ENCODE data around the gene SNCB. TPM values are rescaled to one million over a fixed set of nuclear protein-coding genes. Genes with fewer than 3 reads are reported as not detected.

SNCB gene
- total and polyA plus RNA-seq, 9 donors: 0.13 TPM; not detected in 8

DNA sequence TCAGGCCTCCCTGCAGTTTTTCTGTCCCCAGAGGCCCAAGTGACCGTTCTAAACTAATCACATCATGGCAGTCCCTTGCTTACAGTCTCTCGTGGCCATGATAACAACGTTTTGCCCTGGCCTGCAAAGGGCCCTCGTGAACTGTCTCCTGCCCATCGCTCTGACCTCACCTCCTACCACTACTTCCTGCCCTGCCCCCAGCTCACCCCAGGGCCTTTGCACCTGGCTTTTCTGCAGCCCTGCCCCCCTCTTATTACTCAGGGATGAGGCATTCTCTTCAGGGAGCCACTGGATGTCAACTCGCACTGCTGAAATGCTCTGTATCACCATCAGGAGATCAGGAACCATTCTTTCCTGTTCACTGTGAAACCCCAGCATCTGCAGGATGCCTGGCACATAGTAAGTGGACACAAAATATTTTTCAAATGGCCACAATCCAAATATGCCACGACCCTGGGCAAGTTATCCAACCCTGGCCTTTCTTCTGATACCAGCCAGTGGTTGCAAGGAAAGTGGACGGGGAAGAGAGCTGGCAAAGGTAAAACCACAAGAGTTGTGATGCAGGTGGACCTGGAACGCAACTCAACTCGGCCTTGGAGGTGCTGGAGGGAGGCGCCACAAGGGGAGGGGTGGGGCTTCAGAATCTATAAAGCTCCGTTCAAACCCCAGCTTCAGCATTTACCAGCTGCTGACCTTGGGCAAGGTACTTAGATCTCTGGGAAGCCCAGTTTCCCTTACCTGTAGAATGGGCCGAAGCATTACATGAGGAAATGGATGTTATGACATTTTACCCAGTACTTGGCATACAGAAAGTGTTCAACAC lies 1.7 kb downstream of the SNCB start:
- no peak for DNase-seq
- Histone ChIP-seq H3K4me1 (ENCODE audit: insufficient read depth) (peaks cover 7% of the 10 kb centered on the region), H3K36me3 (no peaks in the 10 kb centered on the region), H3K27ac (no peak overlapping the region), H3K4me3 (no peak overlapping the region), H3K9me3 (no peaks in the 10 kb centered on the region), H3K27me3 (no peaks in the 10 kb centered on the region)
- TF ChIP-seq EP300 (IDR thresholded peaks at IDR 0.05): no peak
- TF ChIP-seq, protein P1, sequence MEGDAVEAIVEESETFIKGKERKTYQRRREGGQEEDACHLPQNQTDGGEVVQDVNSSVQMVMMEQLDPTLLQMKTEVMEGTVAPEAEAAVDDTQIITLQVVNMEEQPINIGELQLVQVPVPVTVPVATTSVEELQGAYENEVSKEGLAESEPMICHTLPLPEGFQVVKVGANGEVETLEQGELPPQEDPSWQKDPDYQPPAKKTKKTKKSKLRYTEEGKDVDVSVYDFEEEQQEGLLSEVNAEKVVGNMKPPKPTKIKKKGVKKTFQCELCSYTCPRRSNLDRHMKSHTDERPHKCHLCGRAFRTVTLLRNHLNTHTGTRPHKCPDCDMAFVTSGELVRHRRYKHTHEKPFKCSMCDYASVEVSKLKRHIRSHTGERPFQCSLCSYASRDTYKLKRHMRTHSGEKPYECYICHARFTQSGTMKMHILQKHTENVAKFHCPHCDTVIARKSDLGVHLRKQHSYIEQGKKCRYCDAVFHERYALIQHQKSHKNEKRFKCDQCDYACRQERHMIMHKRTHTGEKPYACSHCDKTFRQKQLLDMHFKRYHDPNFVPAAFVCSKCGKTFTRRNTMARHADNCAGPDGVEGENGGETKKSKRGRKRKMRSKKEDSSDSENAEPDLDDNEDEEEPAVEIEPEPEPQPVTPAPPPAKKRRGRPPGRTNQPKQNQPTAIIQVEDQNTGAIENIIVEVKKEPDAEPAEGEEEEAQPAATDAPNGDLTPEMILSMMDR (IDR thresholded peaks at IDR 0.05): no peak
- no peak for TF ChIP-seq POLR2A (IDR thresholded peaks at IDR 0.05)
- intact Hi-C loops (cut with DNase I): no loop called here
- 46 to 49% (median 49%) methylated on average over 13 of the region's 13 CpGs for WGBS, 3 donors

DNA sequence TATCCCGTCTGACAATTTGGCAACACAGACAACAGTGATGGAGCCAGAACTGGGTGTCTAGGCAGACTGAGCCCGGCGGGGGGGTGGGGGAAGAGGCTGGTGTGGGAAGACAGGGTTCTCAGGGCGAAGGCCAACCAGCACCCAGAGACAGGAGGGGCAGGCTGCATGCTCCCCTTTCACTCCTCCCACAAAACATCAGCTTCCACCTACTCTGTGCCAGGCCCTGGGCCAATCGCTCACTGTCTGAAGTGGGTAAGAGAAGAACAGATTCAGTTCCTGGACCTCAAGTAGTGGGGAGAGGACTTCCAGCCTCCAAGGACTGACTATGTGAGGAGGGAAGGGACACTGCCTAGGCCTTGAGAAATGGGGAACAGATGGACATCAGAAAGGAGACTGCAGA lies 2.8 kb downstream of the SNCB start:
- 68 to 71% (median 70%) methylated on average over 5 of the region's 5 CpGs for WGBS, 3 donors
- Histone ChIP-seq H3K27ac (no peak overlapping the region), H3K27me3 (no peaks in the 10 kb centered on the region), H3K9me3 (no peaks in the 10 kb centered on the region), H3K36me3 (no peaks in the 10 kb centered on the region), H3K4me3 (no peak overlapping the region), H3K4me1 (ENCODE audit: insufficient read depth) (peaks cover 7% of the 10 kb centered on the region)
- intact Hi-C loops (cut with DNase I): no loop called here
- TF ChIP-seq EP300 (IDR thresholded peaks at IDR 0.05) (no peak), POLR2A (IDR thresholded peaks at IDR 0.05) (no peak)
- TF ChIP-seq, protein P1 (IDR thresholded peaks at IDR 0.05): no peak
- no peak for DNase-seq

- H3K27me3 ChIP-seq: no peaks in the 10 kb centered on the region
- intact Hi-C loops (cut with DNase I): no loop called here
- no peak overlapping the region for H3K4me3 ChIP-seq
- H3K36me3 ChIP-seq: no peaks in the 10 kb centered on the region
- TF ChIP-seq EP300 (IDR thresholded peaks at IDR 0.05): no peak
- H3K9me3 ChIP-seq: no peaks in the 10 kb centered on the region
- H3K27ac ChIP-seq: no peak overlapping the region
- peaks cover 7% of the 10 kb centered on the region for H3K4me1 ChIP-seq (ENCODE audit: insufficient read depth)
- no peak for DNase-seq
- WGBS, 3 donors: 57 to 60% (median 59%) methylated on average over 7 of the region's 7 CpGs
Observed at GRCh38 chr5:176626876-176627236, 3.5 kb downstream of the SNCB start.

GRCh38 chr5:176625966-176626875 lies 4.1 kb downstream of the SNCB start:
- Histone ChIP-seq H3K36me3 (no peaks in the 10 kb centered on the region), H3K27me3 (no peaks in the 10 kb centered on the region), H3K27ac (no peak overlapping the region), H3K4me1 (ENCODE audit: insufficient read depth) (peaks cover 7% of the 10 kb centered on the region), H3K9me3 (no peaks in the 10 kb centered on the region), H3K4me3 (no peak overlapping the region)
- intact Hi-C loops (cut with DNase I): no loop called here
- TF ChIP-seq EP300 (IDR thresholded peaks at IDR 0.05): no peak
- TF ChIP-seq, protein P1 (IDR thresholded peaks at IDR 0.05): no peak
- no peak for TF ChIP-seq POLR2A (IDR thresholded peaks at IDR 0.05)
- WGBS, 3 donors: 33 to 44% (median 44%) methylated on average over 24 to 25 of the region's 25 CpGs
- no peak for DNase-seq

All from ovary (tissue), 9 donors.